Ovary (tissue), 9 donors: ENCODE data around the gene ING4. TPM values are rescaled to one million over a fixed set of nuclear protein-coding genes. Genes with fewer than 3 reads are reported as not detected.

Source experiments
- DNase-seq, 5 donors: peaks; one replicate each; pipeline ENCODE4 v3.0.0-alpha.2; 2019 to 2020
- H3K27ac ChIP-seq, 2 donors: fragments of 200-600 bp; one replicate each; pipeline versions ENCODE4 v1.5.1 to v1.8.0; 2019 to 2022
- H3K27me3 ChIP-seq: fragments of 200-600 bp; one replicate; pipeline ENCODE4 v1.8.0; 2022
- H3K36me3 ChIP-seq: fragments of 200-600 bp; sonication (generic); one replicate; pipeline ENCODE4 v1.5.1; 2019
- H3K4me1 ChIP-seq: one replicate; pipeline ENCODE4 v1.8.1; 2013; ENCODE audit warnings: mild to moderate bottlenecking, moderate library complexity; ENCODE audit not compliant: insufficient read depth
- H3K4me3 ChIP-seq: fragments of 200-600 bp; sonication (generic); one replicate; pipeline ENCODE4 v1.5.1; 2017
- H3K9me3 ChIP-seq, 2 donors: fragments of 200-600 bp in 1 of 2; sonication (generic) in 1 of 2; one replicate each; pipeline versions ENCODE4 v1.5.1 to v1.8.1; 2013 to 2019; ENCODE audit warnings: mild to moderate bottlenecking in 1 of 2, moderate library complexity in 1 of 2
- EP300 ChIP-seq: sonication (generic); formaldehyde crosslinking; IDR thresholded peaks from one replicate; pipeline ENCODE4 v1.6.1; 2017; ENCODE audit warnings: antibody characterized with exemption
- POLR2A ChIP-seq: fragments of 450-650 bp; IDR thresholded peaks from one replicate; pipeline ENCODE4 v1.6.1; 2017; ENCODE audit warnings: antibody characterized with exemption, mild to moderate bottlenecking, moderate library complexity
- WGBS, 3 donors: extraction: QIAGEN DNeasy Blood & Tissue Kit in 1 of 3; methylation state at CpG; one replicate each; pipeline versions ENCODE4 v1.1.5 to v1.1.7; 2013 to 2017; 5-methylcytosine and 5-hydroxymethylcytosine counted together
- intact Hi-C, 4 donors: fragments of 100-400 bp; cut with DNase I; formaldehyde crosslinking; loops; one replicate each; pipeline versions ENCODE4 v1.11.0 to v1.15.1; 2022 to 2023
- polyA plus RNA-seq, 2 donors: library from polyadenylated mRNA; stranded (reverse); fragments of 200-250 nt in 1 of 2; fragments of 350-450 nt in 1 of 2; fragmentation: Illumina TruSeq in 1 of 2; extraction: RNeasy Lipid Tissue Mini Kit (QIAGEN cat#74804) in 1 of 2; gene quantifications; one replicate each; pipeline ENCODE4 v1.2.3, GENCODE V29; 2013 to 2014
- total RNA-seq, 7 donors: library from RNA; depleted of rRNA in 2 of 7; stranded (reverse); fragments of >200 nt in 2 of 7; fragmentation: NEBNext Ultra II Directional in 3 of 7; extraction: Animal tissue kit (Norgen Biotek cat#: 25700) in 3 of 7; gene quantifications; one replicate each; pipeline versions ENCODE4 v1.1.0 to v1.2.4, GENCODE V29; 2016 to 2023
- TF ChIP-seq, protein P1 (sequence below), 3 donors: fragments of 450-650 bp in 2 of 3; fragments of 200-600 bp in 1 of 3; IDR thresholded peaks; one replicate each; pipeline versions ENCODE4 v1.5.1 to v1.8.0; 2016 to 2022; ENCODE audit warnings: antibody characterized with exemption in 3 of 3, mild to moderate bottlenecking in 1 of 3
- donor health status: DM: no; HTN: no; CAD: no; lungs with moderate emphysema.
- donor health status: DM: no; HTN: no; CAD: no.
- donor health status: Bipolar disorder and iron deficiency.
- donor health status: DM: yes; HTN: yes; CAD: no.
- donor health status: DM: no; HTN: no; CAD: no.
- donor health status: DM: yes; HTN: yes; CAD: no.

ING4 gene
- total and polyA plus RNA-seq, 9 donors, result 26.1 to 90.0 (median 36.8) TPM

DNA sequence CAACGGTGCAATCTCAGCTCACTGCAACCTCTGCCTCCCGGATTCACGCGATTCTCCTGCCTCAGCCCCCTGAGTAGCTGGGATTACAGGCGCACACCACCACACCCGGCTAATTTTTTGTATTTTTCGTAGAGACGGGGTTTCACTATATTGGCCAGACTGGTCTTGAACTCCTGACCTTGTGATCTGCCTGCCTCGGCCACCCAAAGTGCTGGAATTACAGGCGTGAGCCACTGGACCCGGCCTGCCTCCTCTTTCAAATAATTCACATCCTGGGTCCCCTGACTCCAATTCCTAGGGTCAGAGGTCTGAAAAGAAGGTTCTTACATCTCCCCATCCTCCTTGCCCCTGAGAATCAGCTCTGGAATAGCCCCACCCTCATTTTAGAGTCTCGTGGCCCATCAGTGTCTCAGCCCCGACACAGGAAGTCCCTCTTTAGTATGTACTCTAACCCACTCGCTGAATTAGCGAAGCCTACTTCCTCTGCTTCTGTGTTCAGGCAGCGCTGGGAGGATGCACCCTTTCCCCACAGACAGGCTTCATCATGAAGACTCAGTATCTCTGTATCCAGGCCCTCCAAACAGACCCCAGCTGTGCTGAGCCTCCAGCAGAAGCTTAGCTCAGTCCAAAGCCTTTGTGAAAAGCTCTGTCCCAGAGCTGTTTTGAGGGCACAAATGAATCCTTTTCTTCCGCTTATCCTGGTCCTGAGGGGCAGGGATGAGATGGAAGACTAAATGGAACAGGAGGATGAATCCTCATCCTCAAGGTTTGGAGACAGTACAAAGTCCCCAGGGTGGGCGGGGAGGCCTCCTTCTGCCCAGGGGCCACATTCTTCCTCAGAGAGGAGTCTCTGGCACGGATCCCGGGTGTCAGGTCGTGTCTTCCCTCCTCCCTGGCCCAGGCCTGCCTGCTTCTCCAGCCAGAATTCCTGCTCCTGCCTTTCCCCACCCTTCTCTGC, 30.6 kb downstream of the ING4 start:
- Histone ChIP-seq H3K36me3 (no peaks in the 10 kb centered on the region), H3K27me3 (no peaks in the 10 kb centered on the region), H3K4me1 (no peaks in the 10 kb centered on the region), H3K4me3 (no peak overlapping the region), H3K9me3 (no peaks in the 10 kb centered on the region), H3K27ac (no peak overlapping the region)
- 51 to 55% (median 54%) methylated on average over 21 of the region's 21 CpGs for WGBS, 3 donors
- TF ChIP-seq, protein P1, sequence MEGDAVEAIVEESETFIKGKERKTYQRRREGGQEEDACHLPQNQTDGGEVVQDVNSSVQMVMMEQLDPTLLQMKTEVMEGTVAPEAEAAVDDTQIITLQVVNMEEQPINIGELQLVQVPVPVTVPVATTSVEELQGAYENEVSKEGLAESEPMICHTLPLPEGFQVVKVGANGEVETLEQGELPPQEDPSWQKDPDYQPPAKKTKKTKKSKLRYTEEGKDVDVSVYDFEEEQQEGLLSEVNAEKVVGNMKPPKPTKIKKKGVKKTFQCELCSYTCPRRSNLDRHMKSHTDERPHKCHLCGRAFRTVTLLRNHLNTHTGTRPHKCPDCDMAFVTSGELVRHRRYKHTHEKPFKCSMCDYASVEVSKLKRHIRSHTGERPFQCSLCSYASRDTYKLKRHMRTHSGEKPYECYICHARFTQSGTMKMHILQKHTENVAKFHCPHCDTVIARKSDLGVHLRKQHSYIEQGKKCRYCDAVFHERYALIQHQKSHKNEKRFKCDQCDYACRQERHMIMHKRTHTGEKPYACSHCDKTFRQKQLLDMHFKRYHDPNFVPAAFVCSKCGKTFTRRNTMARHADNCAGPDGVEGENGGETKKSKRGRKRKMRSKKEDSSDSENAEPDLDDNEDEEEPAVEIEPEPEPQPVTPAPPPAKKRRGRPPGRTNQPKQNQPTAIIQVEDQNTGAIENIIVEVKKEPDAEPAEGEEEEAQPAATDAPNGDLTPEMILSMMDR (IDR thresholded peaks at IDR 0.05), result no peak
- TF ChIP-seq POLR2A, result no peak
- no peak for TF ChIP-seq EP300
- intact Hi-C loops, result no loop called here
- DNase-seq, result no peak

DNA sequence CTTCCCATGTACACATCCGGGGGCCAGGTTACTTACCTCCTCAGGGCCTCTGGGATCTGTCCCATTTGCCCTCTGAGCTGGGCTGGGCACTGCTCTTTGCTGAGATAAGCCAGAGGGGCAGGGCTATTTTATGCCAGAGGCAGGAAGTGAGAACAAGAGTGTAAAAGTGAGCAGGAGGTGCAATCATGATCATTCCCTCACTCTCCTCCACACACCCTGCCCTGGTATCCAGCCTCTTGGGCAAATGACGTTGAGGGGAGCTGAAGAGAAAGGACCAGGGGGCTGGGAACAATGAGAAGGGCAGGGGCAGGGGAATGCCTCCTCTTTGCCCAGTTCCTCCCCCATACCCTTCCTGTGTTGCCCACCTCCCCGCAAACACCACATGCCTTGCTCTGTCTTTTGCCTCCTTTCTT, 31.4 kb downstream of the ING4 start:
- WGBS, 3 donors, result 64 to 80% (median 74%) methylated on average over 3 of the region's 3 CpGs
- Histone ChIP-seq H3K4me1 (no peaks in the 10 kb centered on the region), H3K27ac (no peak overlapping the region), H3K4me3 (no peak overlapping the region), H3K27me3 (no peaks in the 10 kb centered on the region), H3K36me3 (no peaks in the 10 kb centered on the region), H3K9me3 (no peaks in the 10 kb centered on the region)
- DNase-seq, result no peak
- TF ChIP-seq EP300 (no peak), POLR2A (no peak)
- TF ChIP-seq, protein P1 (IDR thresholded peaks at IDR 0.05), result no peak
- intact Hi-C loops, result no loop called here

DNA sequence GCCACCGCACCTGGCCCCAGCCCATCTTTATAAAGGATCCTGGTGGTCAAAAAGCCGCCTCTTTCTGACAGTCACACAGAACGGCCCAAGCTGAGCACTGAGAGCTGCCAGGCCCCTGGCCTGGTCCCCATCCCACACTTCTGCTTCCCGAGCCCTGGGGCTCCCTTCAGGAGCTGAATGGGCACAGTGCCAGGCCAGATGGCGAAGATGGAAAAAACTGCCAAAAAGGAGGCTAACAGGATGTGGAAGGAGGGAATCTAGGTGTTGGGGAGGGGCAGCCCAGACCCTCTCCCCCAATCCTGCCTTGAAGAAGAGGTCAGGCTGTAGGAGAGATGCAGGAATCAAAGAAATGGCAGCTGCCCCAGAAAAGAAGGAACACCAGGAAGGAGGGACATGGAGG, 32.2 kb downstream of the ING4 start:
- no peaks in the 10 kb centered on the region for H3K36me3 ChIP-seq
- DNase-seq, result no peak
- no peak for TF ChIP-seq POLR2A
- TF ChIP-seq EP300, result no peak
- TF ChIP-seq, protein P1 (IDR thresholded peaks at IDR 0.05), result no peak
- no peak overlapping the region for H3K4me3 ChIP-seq
- 38 to 43% (median 39%) methylated on average over 5 of the region's 5 CpGs for WGBS, 3 donors
- no peak overlapping the region for H3K27ac ChIP-seq
- H3K4me1 ChIP-seq, result no peaks in the 10 kb centered on the region
- no peaks in the 10 kb centered on the region for H3K27me3 ChIP-seq
- no peaks in the 10 kb centered on the region for H3K9me3 ChIP-seq
- intact Hi-C loops, result no loop called here

DNA sequence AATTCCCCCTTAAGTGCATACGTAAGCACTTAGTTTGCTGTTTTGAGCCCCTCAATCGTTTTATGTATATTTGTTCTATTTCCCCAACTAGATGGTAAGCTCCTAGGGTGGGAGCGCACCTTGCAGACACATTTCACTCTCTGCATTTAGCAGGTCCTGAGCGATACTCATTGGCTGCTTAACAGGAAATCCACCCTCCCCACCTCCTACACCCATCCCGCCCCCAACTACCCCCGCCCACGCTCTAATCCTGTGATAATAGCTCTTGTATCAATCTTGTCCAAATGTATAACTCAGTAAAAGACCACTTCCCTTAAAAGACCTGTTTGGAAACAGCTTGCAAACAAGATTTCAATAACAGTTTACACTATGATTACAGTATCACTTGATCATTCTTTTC, 35.3 kb downstream of the ING4 start:
- no peak for DNase-seq
- intact Hi-C loops, result loop anchor here in 1 of 4 donors (10.0 kb wide), 1 partner anchor 157 kb away; the partner anchor contains the start of gene CD4
- TF ChIP-seq, protein P1 (IDR thresholded peaks at IDR 0.05), result no peak
- TF ChIP-seq POLR2A (no peak), EP300 (no peak)
- Histone ChIP-seq H3K9me3 (no peaks in the 10 kb centered on the region), H3K27me3 (no peaks in the 10 kb centered on the region), H3K36me3 (no peaks in the 10 kb centered on the region), H3K27ac (no peak overlapping the region), H3K4me3 (no peak overlapping the region), H3K4me1 (no peaks in the 10 kb centered on the region)
- WGBS, 3 donors, result 41 to 50% (median 49%) methylated on average over 7 of the region's 7 CpGs
